Endodermal cell (in vitro differentiated cells): ENCODE measurements around the gene EFHD1. TPM values are rescaled to one million over a fixed set of nuclear protein-coding genes. Genes with fewer than 3 reads are reported as not detected.

ENCODE experiments used
- DNase-seq: peaks from one replicate; pipeline ENCODE4 v3.0.0-alpha.2; 2017
- H3K27ac ChIP-seq: 2 replicates; pipeline ENCODE4 v1.5.1; 2013; ENCODE audit warnings: mild to moderate bottlenecking, low read depth, low read length, moderate library complexity
- H3K27me3 ChIP-seq: 2 replicates; pipeline ENCODE4 v1.6.1; 2013; ENCODE audit warnings: mild to moderate bottlenecking, low read length, moderate library complexity; ENCODE audit not compliant: insufficient read depth, control insufficient read depth, poor library complexity, severe bottlenecking
- H3K36me3 ChIP-seq: 2 replicates; pipeline ENCODE4 v1.7.0; 2013; ENCODE audit warnings: mild to moderate bottlenecking, low read length, moderate library complexity; ENCODE audit not compliant: control insufficient read depth, insufficient read depth
- H3K4me1 ChIP-seq: one replicate; pipeline ENCODE4 v1.7.0; 2013; ENCODE audit warnings: low read length; ENCODE audit not compliant: control insufficient read depth, insufficient read depth
- H3K4me3 ChIP-seq: 2 replicates; pipeline ENCODE4 v1.5.1; 2013; ENCODE audit warnings: mild to moderate bottlenecking, low read length, moderate library complexity
- H3K9ac ChIP-seq: 2 replicates; pipeline ENCODE4 v1.6.1; 2013; ENCODE audit warnings: mild to moderate bottlenecking, low read length, moderate library complexity; ENCODE audit not compliant: poor library complexity, severe bottlenecking; ENCODE audit errors: extremely low read depth
- H3K9me3 ChIP-seq: 2 replicates; pipeline ENCODE4 v1.6.1; 2013; ENCODE audit warnings: mild to moderate bottlenecking, low read length, moderate library complexity; ENCODE audit not compliant: control insufficient read depth
- H3K27ac Mint-ChIP-seq: 2 replicates; pipeline ENCODE4 v1.8.0; 2020; ENCODE audit warnings: mixed read lengths
- H3K27me3 Mint-ChIP-seq: 2 replicates; pipeline ENCODE4 v1.8.0; 2021; ENCODE audit warnings: mild to moderate bottlenecking, mixed read lengths; ENCODE audit not compliant: insufficient read depth
- H3K36me3 Mint-ChIP-seq: 2 replicates; pipeline ENCODE4 v1.8.0; 2020; ENCODE audit warnings: low read depth, mixed read lengths
- H3K4me1 Mint-ChIP-seq: 2 replicates; pipeline ENCODE4 v1.8.0; 2020; ENCODE audit warnings: mixed read lengths
- H3K4me3 Mint-ChIP-seq: 2 replicates; pipeline ENCODE4 v1.8.0; 2020; ENCODE audit warnings: mild to moderate bottlenecking, moderate library complexity, mixed read lengths
- H3K9me3 Mint-ChIP-seq: 2 replicates; pipeline ENCODE4 v1.8.0; 2020; ENCODE audit warnings: mild to moderate bottlenecking, mixed read lengths
- CTCF ChIP-seq: fragments of 200-600 bp; sonication (generic); conservative IDR thresholded peaks from 2 replicates; pipeline ENCODE4 v1.5.0; 2021; ENCODE audit warnings: antibody characterized with exemption, mild to moderate bottlenecking
- WGBS, 2 experiments: methylation state at CpG; one replicate each; pipeline versions ENCODE4 v1.1.5 to v1.1.7; 2013; ENCODE audit warnings: missing lambda C conversion rate in 2 of 2, mixed read lengths in 1 of 2; ENCODE audit not compliant: insufficient coverage in 1 of 2, insufficient read length in 1 of 2; 5-methylcytosine and 5-hydroxymethylcytosine counted together
- total RNA-seq, 2 donors: library from RNA; stranded (reverse); fragmentation: NEBNext Ultra II Directional in 1 of 2; extraction: Animal tissue kit (Norgen Biotek cat#: 25700) in 1 of 2; gene quantifications; 2 replicates in 1 of 2; 3 replicates in 1 of 2; pipeline ENCODE4 v1.2.1, GENCODE V29; 2021

EFHD1 gene
- total RNA-seq, 2 donors from 2014 or later, result 6.8 to 12.5 TPM

- Histone ChIP-seq H3K4me1 (no peaks in the 10 kb centered on the region), H3K9me3 (no peaks in the 10 kb centered on the region), H3K27me3 (no peaks in the 10 kb centered on the region), H3K4me3 (no peak overlapping the region), H3K9ac (no peak overlapping the region), H3K36me3 (no peaks in the 10 kb centered on the region), H3K27ac (no peak overlapping the region)
- no peak for TF ChIP-seq CTCF
- H3K4me1 Mint-ChIP-seq, result no peaks in the 10 kb centered on the region
- H3K36me3 Mint-ChIP-seq, result peaks cover 2% of the 10 kb centered on the region
- no peak for DNase-seq
- 94 to 95% methylated on average over 11 to 16 of the region's 16 CpGs for WGBS, 2 experiments
- H3K4me3 Mint-ChIP-seq, result no peak overlapping the region
- no peaks in the 10 kb centered on the region for H3K9me3 Mint-ChIP-seq
- H3K27me3 Mint-ChIP-seq, result no peaks in the 10 kb centered on the region
- no peak overlapping the region for H3K27ac Mint-ChIP-seq
Observed at GRCh38 chr2:232662486-232663260, 29.3 kb downstream of the EFHD1 start.

- Histone ChIP-seq H3K27me3 (no peaks in the 10 kb centered on the region), H3K36me3 (no peaks in the 10 kb centered on the region), H3K4me1 (no peaks in the 10 kb centered on the region), H3K9ac (no peak overlapping the region), H3K27ac (no peak overlapping the region), H3K4me3 (no peak overlapping the region), H3K9me3 (no peaks in the 10 kb centered on the region)
- no peak for TF ChIP-seq CTCF
- 89 to 93% methylated on average over 6 to 7 of the region's 7 CpGs for WGBS, 2 experiments
- Mint-ChIP-seq H3K27ac (no peak overlapping the region), H3K36me3 (peaks cover under 1% of the 10 kb centered on the region), H3K4me3 (no peak overlapping the region), H3K9me3 (no peaks in the 10 kb centered on the region), H3K27me3 (no peaks in the 10 kb centered on the region), H3K4me1 (no peaks in the 10 kb centered on the region)
- DNase-seq, result no peak
Observed at GRCh38 chr2:232666051-232666805, 32.8 kb downstream of the EFHD1 start.

- H3K4me3 ChIP-seq, result no peak overlapping the region
- Mint-ChIP-seq H3K27ac (no peak overlapping the region), H3K4me3 (no peak overlapping the region), H3K9me3 (no peaks in the 10 kb centered on the region), H3K36me3 (no peaks in the 10 kb centered on the region), H3K27me3 (no peaks in the 10 kb centered on the region), H3K4me1 (no peaks in the 10 kb centered on the region)
- no peaks in the 10 kb centered on the region for H3K36me3 ChIP-seq
- H3K9me3 ChIP-seq, result no peaks in the 10 kb centered on the region
- no peaks in the 10 kb centered on the region for H3K4me1 ChIP-seq
- DNase-seq, result no peak
- TF ChIP-seq CTCF, result no peak
- H3K9ac ChIP-seq, result no peak overlapping the region
- H3K27me3 ChIP-seq, result no peaks in the 10 kb centered on the region
- 91 to 98% methylated on average over 6 to 10 of the region's 10 CpGs for WGBS, 2 experiments
- H3K27ac ChIP-seq, result no peak overlapping the region
Observed at GRCh38 chr2:232667989-232668583, 34.7 kb downstream of the EFHD1 start.
